ENCODE measurements around the gene PCDH10. TPM values are rescaled to one million over a fixed set of nuclear protein-coding genes. Genes with fewer than 3 reads are reported as not detected.

PCDH10 gene
- total and polyA plus RNA-seq, 2 of the 4 experiments (the other 2 are of a cell fraction) = 0.90 to 2.0 TPM

DNA sequence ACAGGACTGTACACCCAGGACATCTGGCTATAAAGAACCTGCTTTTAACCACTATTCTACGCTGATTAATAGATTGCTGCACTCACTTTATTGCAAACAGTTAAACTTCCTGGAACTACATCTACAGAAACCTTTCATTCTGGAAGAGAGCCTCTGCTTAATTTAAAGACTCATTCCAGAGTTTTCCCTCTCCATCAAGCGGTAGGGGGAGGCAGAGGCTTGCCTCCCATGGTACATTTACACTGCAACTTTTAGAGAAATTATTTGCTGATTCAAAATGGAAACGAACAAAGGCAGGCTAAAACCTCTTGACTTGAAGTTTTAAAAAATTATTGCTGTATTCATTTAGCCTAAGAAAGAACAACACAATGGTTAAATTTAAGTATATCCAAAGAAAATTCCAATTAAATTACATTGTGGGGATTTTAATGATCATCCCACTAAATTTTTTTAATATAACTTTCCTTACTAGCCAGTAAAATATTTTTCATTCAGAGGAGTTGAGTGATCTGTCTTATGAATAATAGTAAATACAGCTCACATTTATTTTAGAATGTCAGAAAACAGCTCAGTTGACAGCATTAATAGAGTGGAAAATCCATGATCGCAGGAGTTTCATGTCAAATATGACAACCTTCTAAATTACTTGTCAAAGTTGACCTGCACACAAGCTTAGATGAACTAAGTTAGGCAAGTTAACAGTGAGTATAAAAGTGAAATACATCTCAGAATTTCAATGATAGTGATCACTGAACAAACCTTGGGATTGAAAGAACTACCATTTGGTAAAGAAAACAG lies 46.3 kb upstream of the PCDH10 start:
- in situ Hi-C loops (cut with MboI; ENCODE audit: low sequenced_read_pairs) = no loop called here
- Histone ChIP-seq H2AK5ac (ENCODE audit: low read depth, low read length) (no peak overlapping the region), H3K27ac (ENCODE audit: insufficient read depth, low read length) (no peak overlapping the region), H2BK5ac (ENCODE audit: low read depth, low read length, poor library complexity, severe bottlenecking) (no peak overlapping the region), H3K79me1 (ENCODE audit: low read depth in 1 of 2, low read length in 2 of 2) (no peaks in the 10 kb centered on the region), H3K36me3 (ENCODE audit: control insufficient read depth, insufficient read depth, low read length) (no peaks in the 10 kb centered on the region), H3K18ac (ENCODE audit: low read depth, low read length) (no peak overlapping the region), H2BK120ac (ENCODE audit: low read depth, low read length) (no peak overlapping the region), H4K8ac (ENCODE audit: low read depth in 2 of 2, low read length in 2 of 2) (no peak overlapping the region), H3K9me1 (ENCODE audit: insufficient read depth, low read length) (no peaks in the 10 kb centered on the region), H2BK20ac (ENCODE audit: low read depth, low read length) (no peak overlapping the region), H4K20me1 (ENCODE audit: insufficient read depth, low read length) (no peaks in the 10 kb centered on the region), H2BK15ac (ENCODE audit: low read depth, low read length) (no peak overlapping the region), H3K23ac (ENCODE audit: low read depth, low read length) (no peak overlapping the region), H4K5ac (ENCODE audit: low read depth, low read length) (no peak overlapping the region), H2AK9ac (replicated peaks; ENCODE audit: low read depth, low read length, poor library complexity) (no peak overlapping the region), H3K4ac (ENCODE audit: low read depth, low read length) (no peak overlapping the region), H4K91ac (ENCODE audit: insufficient read depth, low read depth, low read length) (no peak overlapping the region), H3K4me2 (ENCODE audit: low read depth, low read length) (no peak overlapping the region), H3K4me1 (ENCODE audit: control insufficient read depth, insufficient read depth, low read length) (no peaks in the 10 kb centered on the region), H2AFZ (replicated peaks; ENCODE audit: low read length, poor library complexity) (no peak overlapping the region), H3K9ac (ENCODE audit: low read depth, low read length) (no peak overlapping the region), H3K27me3 (ENCODE audit: control insufficient read depth, insufficient read depth, low read length) (no peaks in the 10 kb centered on the region), H3K56ac (ENCODE audit: extremely low read depth, insufficient read depth, low read length) (no peak overlapping the region), H3K4me3 (ENCODE audit: insufficient read depth, low read depth, low read length) (no peak overlapping the region), H3K14ac (replicated peaks; ENCODE audit: low read depth, low read length) (no peak overlapping the region), H3K9me3 (ENCODE audit: control insufficient read depth, insufficient read depth, low read length) (no peaks in the 10 kb centered on the region)
- ChIA-PET CTCF (no interaction called here), POLR2A (ENCODE audit: unreplicated experiment) (no interaction called here)
- DNase-seq = no peak
- TF ChIP-seq CHD1 (IDR thresholded peaks at IDR 0.05; ENCODE audit: low read depth, low read length) (no peak), CTCF (conservative IDR thresholded peaks at IDR 0.05; ENCODE audit: low read depth, low read length) (0 out of 2 replicates have a peak, but pooled peaks have one; percentile 2)
- WGBS, 2 experiments (ENCODE audit: extremely low coverage in 2 of 2, insufficient read length in 1 of 2) = no CpG with 5 or more reads among the region's 4 CpGs
- no TSS peak for BruUV-seq (replicated peaks)
- dilution Hi-C loops (cut with HindIII; ENCODE audit: low sequenced_read_pairs, unreplicated experiment) = no loop called here
- no peak for ATAC-seq (ENCODE audit: low read depth)
- intact Hi-C loops (cut with micrococcal nuclease) = no loop called here
